Tibial nerve (tissue), 4 donors: Measurements from ENCODE around the gene BMPR1A. TPM values are rescaled to one million over a fixed set of nuclear protein-coding genes. Genes with fewer than 3 reads are reported as not detected.

ENCODE experiments used
- DNase-seq, 2 donors: peaks; one replicate each; pipeline ENCODE4 v3.0.0-alpha.2; 2019; ENCODE audit warnings: low spot score in 2 of 2
- H3K27ac ChIP-seq, 4 donors: fragments of 200-600 bp; sonication (generic) in 3 of 4; one replicate each; pipeline ENCODE4 v1.5.1; 2017 to 2019; ENCODE audit warnings: mild to moderate bottlenecking in 1 of 4
- H3K27me3 ChIP-seq, 2 donors: fragments of 200-600 bp; sonication (generic) in 1 of 2; one replicate each; pipeline versions ENCODE4 v1.5.1 to v1.6.0; 2017 to 2019
- H3K36me3 ChIP-seq, 3 donors: fragments of 200-600 bp; sonication (generic); one replicate each; pipeline ENCODE4 v1.5.1; 2018 to 2019
- H3K4me1 ChIP-seq, 4 donors: fragments of 200-600 bp; sonication (generic) in 3 of 4; one replicate each; pipeline ENCODE4 v1.5.1; 2017 to 2019
- H3K4me3 ChIP-seq, 4 donors: fragments of 200-600 bp; sonication (generic) in 3 of 4; one replicate each; pipeline ENCODE4 v1.5.1; 2017 to 2019; ENCODE audit warnings: mild to moderate bottlenecking in 1 of 4, moderate library complexity in 1 of 4
- H3K9me3 ChIP-seq, 4 donors: fragments of 200-600 bp; sonication (generic) in 3 of 4; one replicate each; pipeline ENCODE4 v1.5.1; 2017 to 2019
- EP300 ChIP-seq, 2 donors: sonication (generic); formaldehyde crosslinking; IDR thresholded peaks; one replicate each; pipeline ENCODE4 v1.6.1; 2017; ENCODE audit warnings: antibody characterized with exemption in 2 of 2, mild to moderate bottlenecking in 1 of 2
- POLR2A ChIP-seq, 2 donors: fragments of 450-650 bp; IDR thresholded peaks; one replicate each; pipeline ENCODE4 v1.6.1; 2017; ENCODE audit warnings: antibody characterized with exemption in 2 of 2, mild to moderate bottlenecking in 2 of 2, moderate library complexity in 2 of 2
- WGBS, 2 donors: methylation state at CpG; one replicate each; pipeline ENCODE4 v1.1.5; 2018; 5-methylcytosine and 5-hydroxymethylcytosine counted together
- total RNA-seq, 4 donors: library from RNA; depleted of rRNA; stranded (reverse); fragments of >200 nt; gene quantifications; one replicate each; pipeline ENCODE4 v1.1.0, GENCODE V29; 2016
- TF ChIP-seq, protein P1 (sequence below), 5 experiments: fragments of 200-600 bp in 3 of 5; fragments of 450-650 bp in 2 of 5; sonication (generic) in 3 of 5; IDR thresholded peaks; one replicate each; pipeline ENCODE4 v1.5.1; 2016 to 2019; ENCODE audit warnings: antibody characterized with exemption in 5 of 5, mild to moderate bottlenecking in 3 of 5, moderate library complexity in 2 of 5

BMPR1A gene
- total RNA-seq, 4 donors from 2014 or later, result 35.7 to 51.3 (median 42.8) TPM

DNA sequence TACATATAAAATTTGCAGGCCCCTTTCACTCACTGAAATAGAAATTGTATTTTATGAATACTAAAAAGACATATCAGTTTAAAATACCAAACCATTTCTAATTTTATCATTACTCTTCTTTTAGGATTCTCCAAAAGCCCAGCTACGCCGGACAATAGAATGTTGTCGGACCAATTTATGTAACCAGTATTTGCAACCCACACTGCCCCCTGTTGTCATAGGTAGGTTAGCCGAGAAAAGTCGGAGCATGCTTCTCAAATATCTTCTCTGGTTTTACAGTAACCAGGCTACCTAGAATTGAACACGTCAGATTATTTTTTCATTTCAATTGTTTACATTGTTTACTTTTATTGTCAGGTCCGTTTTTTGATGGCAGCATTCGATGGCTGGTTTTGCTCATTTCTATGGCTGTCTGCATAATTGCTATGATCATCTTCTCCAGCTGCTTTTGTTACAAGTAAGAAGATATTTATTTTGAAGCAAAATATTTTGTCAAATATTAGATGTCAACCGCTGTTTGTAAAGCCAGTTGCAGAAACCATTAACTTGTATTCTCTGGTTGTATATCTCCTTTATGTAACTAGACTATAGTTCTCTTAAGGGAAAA lies 143.4 kb downstream of the BMPR1A start:
- peak; percentile 58 to 91 for DNase-seq
- Histone ChIP-seq H3K4me3 (no peak overlapping the region), H3K27ac (no peak overlapping the region), H3K36me3 (peaks cover 0 to 45% (median 0%) of the 10 kb centered on the region in 3 donors), H3K9me3 (no peaks in the 10 kb centered on the region), H3K27me3 (no peaks in the 10 kb centered on the region), H3K4me1 (peaks cover 0 to 19% (median 0%) of the 10 kb centered on the region in 4 donors)
- WGBS, 2 donors, result 14 to 18% methylated on average over 9 of the region's 9 CpGs
- TF ChIP-seq, protein P1, sequence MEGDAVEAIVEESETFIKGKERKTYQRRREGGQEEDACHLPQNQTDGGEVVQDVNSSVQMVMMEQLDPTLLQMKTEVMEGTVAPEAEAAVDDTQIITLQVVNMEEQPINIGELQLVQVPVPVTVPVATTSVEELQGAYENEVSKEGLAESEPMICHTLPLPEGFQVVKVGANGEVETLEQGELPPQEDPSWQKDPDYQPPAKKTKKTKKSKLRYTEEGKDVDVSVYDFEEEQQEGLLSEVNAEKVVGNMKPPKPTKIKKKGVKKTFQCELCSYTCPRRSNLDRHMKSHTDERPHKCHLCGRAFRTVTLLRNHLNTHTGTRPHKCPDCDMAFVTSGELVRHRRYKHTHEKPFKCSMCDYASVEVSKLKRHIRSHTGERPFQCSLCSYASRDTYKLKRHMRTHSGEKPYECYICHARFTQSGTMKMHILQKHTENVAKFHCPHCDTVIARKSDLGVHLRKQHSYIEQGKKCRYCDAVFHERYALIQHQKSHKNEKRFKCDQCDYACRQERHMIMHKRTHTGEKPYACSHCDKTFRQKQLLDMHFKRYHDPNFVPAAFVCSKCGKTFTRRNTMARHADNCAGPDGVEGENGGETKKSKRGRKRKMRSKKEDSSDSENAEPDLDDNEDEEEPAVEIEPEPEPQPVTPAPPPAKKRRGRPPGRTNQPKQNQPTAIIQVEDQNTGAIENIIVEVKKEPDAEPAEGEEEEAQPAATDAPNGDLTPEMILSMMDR (IDR thresholded peaks at IDR 0.05), result peak; percentile 71 to 81 (median 72)
- TF ChIP-seq EP300 (IDR thresholded peaks at IDR 0.05) (peak in 1 of 2 donors; percentile 48), POLR2A (IDR thresholded peaks at IDR 0.05) (no peak)

DNA sequence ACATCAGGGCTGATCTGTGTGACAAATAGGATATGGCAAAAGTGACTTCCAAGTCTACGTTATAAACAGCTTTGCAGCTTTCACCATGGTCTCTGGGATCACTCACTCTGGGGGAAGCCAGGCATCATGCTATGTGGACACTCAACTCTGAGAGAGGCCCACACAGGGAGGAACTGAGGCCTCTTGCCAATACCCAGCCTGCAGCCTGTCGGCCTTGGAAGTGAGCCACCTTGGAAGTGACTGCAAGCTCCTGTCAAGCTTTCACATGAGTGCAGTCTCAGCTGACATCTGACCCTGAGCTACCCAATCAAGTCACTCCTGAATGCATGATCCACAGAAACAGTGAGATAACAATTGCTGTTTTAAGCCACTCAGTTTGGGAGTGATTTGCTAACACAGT lies 144.5 kb downstream of the BMPR1A start:
- Histone ChIP-seq H3K4me3 (no peak overlapping the region), H3K27ac (no peak overlapping the region), H3K9me3 (peaks cover 0 to 2% (median 0%) of the 10 kb centered on the region in 4 donors), H3K4me1 (peaks cover 0 to 19% (median 0%) of the 10 kb centered on the region in 4 donors), H3K36me3 (peaks cover 0 to 53% (median 0%) of the 10 kb centered on the region in 3 donors), H3K27me3 (no peaks in the 10 kb centered on the region)
- WGBS, 2 donors, result 30 to 36% methylated on average over 2 of the region's 2 CpGs
- TF ChIP-seq, protein P1 (IDR thresholded peaks at IDR 0.05), result no peak
- TF ChIP-seq EP300 (IDR thresholded peaks at IDR 0.05), result no peak
- TF ChIP-seq POLR2A (IDR thresholded peaks at IDR 0.05), result no peak
- no peak for DNase-seq

DNA sequence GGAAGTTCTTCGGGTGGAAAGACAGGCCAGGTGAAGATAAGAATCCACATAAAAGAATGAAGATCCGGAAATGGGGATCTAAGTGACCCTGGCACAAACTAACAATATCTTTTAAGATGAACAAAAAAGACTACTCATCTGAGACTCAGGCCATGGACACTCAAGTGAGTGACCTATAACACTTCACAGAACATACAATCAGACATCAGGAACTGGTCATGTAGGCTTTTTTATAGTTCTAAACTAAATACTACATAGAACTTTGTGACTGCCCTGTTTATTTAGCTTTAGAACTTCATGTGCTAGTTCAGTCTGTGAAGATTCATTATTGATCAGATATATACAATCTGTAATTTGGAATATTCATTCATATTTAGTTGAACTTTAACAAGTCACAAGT lies 148.2 kb downstream of the BMPR1A start:
- no peak overlapping the region for H3K27ac ChIP-seq
- peaks cover 0 to 71% (median 0%) of the 10 kb centered on the region in 3 donors for H3K36me3 ChIP-seq
- 95 to 97% methylated on average over 2 of the region's 2 CpGs for WGBS, 2 donors

DNA sequence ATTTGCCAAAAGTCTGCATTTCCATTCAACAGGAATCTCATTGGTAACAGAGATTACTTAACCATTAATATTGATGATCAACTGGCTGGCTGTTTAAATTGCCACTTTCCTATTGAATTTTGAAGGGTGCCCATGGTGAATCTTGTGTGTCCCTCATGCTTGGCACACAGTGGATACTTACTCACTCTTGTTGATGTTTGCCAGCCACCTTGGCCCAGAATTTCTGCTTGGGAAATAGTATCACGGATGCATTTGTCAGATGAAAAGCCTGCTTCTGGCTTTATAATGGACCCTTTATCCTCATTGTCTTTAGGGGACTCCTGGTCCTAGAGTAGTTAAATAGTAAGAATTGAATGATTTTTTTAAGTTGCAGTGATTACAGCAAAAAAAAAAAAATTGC lies 149.0 kb downstream of the BMPR1A start:
- Histone ChIP-seq H3K4me3 (no peak overlapping the region), H3K27ac (no peak overlapping the region), H3K4me1 (peaks cover 0 to 7% (median 0%) of the 10 kb centered on the region in 4 donors), H3K27me3 (no peaks in the 10 kb centered on the region), H3K9me3 (peaks cover 0 to 8% (median 0%) of the 10 kb centered on the region in 4 donors), H3K36me3 (peaks cover 0 to 71% (median 0%) of the 10 kb centered on the region in 3 donors)
- TF ChIP-seq POLR2A (IDR thresholded peaks at IDR 0.05) (no peak), EP300 (IDR thresholded peaks at IDR 0.05) (no peak)
- TF ChIP-seq, protein P1 (IDR thresholded peaks at IDR 0.05), result no peak
- no peak for DNase-seq
- WGBS, 2 donors, result 33 to 41% methylated on average over 1 of the region's 1 CpG

More for the DNA sequence above, 148.2 kb downstream of the BMPR1A start:
- Histone ChIP-seq H3K4me1 (peaks cover 0 to 7% (median 0%) of the 10 kb centered on the region in 4 donors), H3K4me3 (no peak overlapping the region), H3K27me3 (no peaks in the 10 kb centered on the region), H3K9me3 (peaks cover 0 to 8% (median 0%) of the 10 kb centered on the region in 4 donors)
- no peak for DNase-seq
- TF ChIP-seq POLR2A (IDR thresholded peaks at IDR 0.05), result no peak
- no peak for TF ChIP-seq EP300 (IDR thresholded peaks at IDR 0.05)
- TF ChIP-seq, protein P1 (IDR thresholded peaks at IDR 0.05), result no peak

DNA sequence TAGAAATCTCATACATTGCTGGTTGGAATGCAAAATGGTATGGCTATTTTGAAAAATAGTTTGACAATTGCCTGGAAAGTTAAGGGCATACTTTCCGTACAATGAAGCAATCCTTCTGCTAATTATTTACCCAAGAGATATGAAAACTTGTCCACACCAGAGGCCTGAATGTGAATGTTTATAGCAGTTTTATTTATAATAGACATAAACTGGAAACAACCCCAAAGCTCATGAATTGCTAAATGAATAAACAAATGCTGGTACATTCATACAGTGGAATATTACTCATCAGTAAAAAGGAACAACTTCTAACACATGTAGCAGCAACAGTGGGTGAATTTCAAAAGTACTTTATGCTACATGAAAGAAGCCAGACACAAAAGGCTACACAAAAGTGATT lies 158.3 kb downstream of the BMPR1A start:
- Histone ChIP-seq H3K27me3 (no peaks in the 10 kb centered on the region), H3K9me3 (no peaks in the 10 kb centered on the region), H3K27ac (no peak overlapping the region), H3K4me1 (no peaks in the 10 kb centered on the region), H3K36me3 (peaks cover 0 to 64% (median 0%) of the 10 kb centered on the region in 3 donors), H3K4me3 (no peak overlapping the region)
- DNase-seq, result no peak
- WGBS, 2 donors, result 84 to 97% methylated on average over 1 of the region's 1 CpG
- TF ChIP-seq POLR2A (IDR thresholded peaks at IDR 0.05), result no peak
- no peak for TF ChIP-seq EP300 (IDR thresholded peaks at IDR 0.05)
- TF ChIP-seq, protein P1 (IDR thresholded peaks at IDR 0.05), result no peak
